Astrocyte (in vitro differentiated cells and primary cell): ENCODE results near the gene GRK2. TPM values are rescaled to one million over a fixed set of nuclear protein-coding genes. Genes with fewer than 3 reads are reported as not detected.

ENCODE experiments used
- DNase-seq: peaks from one replicate; pipeline ENCODE4 v3.0.0-alpha.2; 2010; ENCODE audit warnings: low read depth
- FAIRE-seq: peaks from 2 replicates; lab custom pipeline; 2011; peaks lifted over from hg19 to GRCh38; lab: Jason Lieb, UNC
- H2AFZ ChIP-seq: 2 replicates; pipeline ENCODE4 v1.6.0; 2012; ENCODE audit warnings: low read depth, low read length, inconsistent platforms
- H3K27ac ChIP-seq: 2 replicates; pipeline ENCODE4 v1.5.1; 2011; ENCODE audit warnings: low read depth, low read length, inconsistent platforms
- H3K27me3 ChIP-seq: 2 replicates; pipeline ENCODE4 v1.6.0; 2011; ENCODE audit warnings: low read length, inconsistent platforms; ENCODE audit not compliant: insufficient read depth
- H3K36me3 ChIP-seq: 2 replicates; pipeline ENCODE4 v1.5.1; 2011; ENCODE audit warnings: low read length, inconsistent platforms; ENCODE audit not compliant: insufficient read depth
- H3K4me1 ChIP-seq: 2 replicates; pipeline ENCODE4 v1.5.1; 2011; ENCODE audit warnings: low read length, inconsistent platforms; ENCODE audit not compliant: insufficient read depth
- H3K4me2 ChIP-seq: 2 replicates; pipeline ENCODE4 v1.6.0; 2012; ENCODE audit warnings: low read length, inconsistent platforms
- H3K4me3 ChIP-seq: 2 replicates; pipeline ENCODE4 v1.5.1; 2011; ENCODE audit warnings: low read depth, mild to moderate bottlenecking, low read length, inconsistent platforms; ENCODE audit not compliant: insufficient read depth
- H3K79me2 ChIP-seq: 2 replicates; pipeline ENCODE4 v1.6.0; 2012; ENCODE audit warnings: mild to moderate bottlenecking, low read length, inconsistent platforms; ENCODE audit not compliant: insufficient read depth
- H3K9ac ChIP-seq: 2 replicates; pipeline ENCODE4 v1.6.0; 2012; ENCODE audit warnings: mild to moderate bottlenecking, low read length, inconsistent platforms
- H3K9me3 ChIP-seq: 2 replicates; pipeline ENCODE4 v1.5.1; 2012; ENCODE audit warnings: low read depth, mild to moderate bottlenecking, low read length, inconsistent platforms; ENCODE audit not compliant: insufficient read depth
- H4K20me1 ChIP-seq: 2 replicates; pipeline ENCODE4 v1.6.0; 2012; ENCODE audit warnings: low read length, inconsistent platforms; ENCODE audit not compliant: insufficient read depth
- H3K27ac Mint-ChIP-seq: one replicate; pipeline ENCODE4 v1.8.0; 2021; ENCODE audit warnings: mild to moderate bottlenecking, mixed read lengths; ENCODE audit not compliant: unreplicated experiment
- H3K27me3 Mint-ChIP-seq: one replicate; pipeline ENCODE4 v1.8.0; 2021; ENCODE audit warnings: low read depth, mixed read lengths; ENCODE audit not compliant: unreplicated experiment
- H3K36me3 Mint-ChIP-seq: one replicate; pipeline ENCODE4 v1.8.0; 2021; ENCODE audit warnings: low read depth, mixed read lengths; ENCODE audit not compliant: unreplicated experiment
- H3K4me1 Mint-ChIP-seq: one replicate; pipeline ENCODE4 v1.8.0; 2021; ENCODE audit warnings: low read depth, mixed read lengths; ENCODE audit not compliant: unreplicated experiment
- H3K4me3 Mint-ChIP-seq: one replicate; pipeline ENCODE4 v1.8.0; 2021; ENCODE audit warnings: mild to moderate bottlenecking, moderate library complexity, mixed read lengths; ENCODE audit not compliant: unreplicated experiment
- H3K9me3 Mint-ChIP-seq: one replicate; pipeline ENCODE4 v1.8.0; 2021; ENCODE audit warnings: mild to moderate bottlenecking, mixed read lengths; ENCODE audit not compliant: unreplicated experiment
- CTCF ChIP-seq: IDR thresholded peaks from 2 replicates; pipeline ENCODE4 v1.5.1; 2011; ENCODE audit warnings: low read depth, mild to moderate bottlenecking, inconsistent platforms, low read length, moderate library complexity; ENCODE audit not compliant: insufficient read depth
- EZH2 ChIP-seq: IDR thresholded peaks from 2 replicates; pipeline ENCODE4 v1.6.1; 2012; ENCODE audit warnings: mild to moderate bottlenecking, low read length, inconsistent platforms; ENCODE audit not compliant: insufficient read depth
- total RNA-seq: library from RNA; stranded (reverse); gene quantifications from 2 replicates; pipeline ENCODE4 v1.2.1, GENCODE V29; 2021

GRK2 gene
- total RNA-seq, 1 donor from 2014 or later = 34.0 TPM

GRCh38 chr11:67273260-67273990, 7.2 kb downstream of the GRK2 start:
- Histone ChIP-seq H3K4me3 (no peak overlapping the region), H3K27me3 (no peaks in the 10 kb centered on the region), H4K20me1 (peaks cover 49% of the 10 kb centered on the region), H3K4me1 (peaks cover 25% of the 10 kb centered on the region), H3K36me3 (no peaks in the 10 kb centered on the region), H3K4me2 (no peak overlapping the region), H2AFZ (no peak overlapping the region), H3K9ac (no peak overlapping the region), H3K9me3 (no peaks in the 10 kb centered on the region), H3K79me2 (peaks cover 90% of the 10 kb centered on the region), H3K27ac (no peak overlapping the region)
- no peaks in the 10 kb centered on the region for H3K36me3 Mint-ChIP-seq
- H3K4me1 Mint-ChIP-seq = peaks cover 15% of the 10 kb centered on the region
- TF ChIP-seq EZH2 = no peak
- no peak for TF ChIP-seq CTCF
- H3K27ac Mint-ChIP-seq = no peak overlapping the region
- H3K9me3 Mint-ChIP-seq = no peaks in the 10 kb centered on the region
- DNase-seq (no peak), FAIRE-seq (no peak)
- no peak overlapping the region for H3K4me3 Mint-ChIP-seq
- H3K27me3 Mint-ChIP-seq = no peaks in the 10 kb centered on the region

GRCh38 chr11:67274768-67275605, 8.7 kb downstream of the GRK2 start:
- Mint-ChIP-seq H3K27ac (no peak overlapping the region), H3K27me3 (no peaks in the 10 kb centered on the region), H3K4me3 (no peak overlapping the region), H3K36me3 (no peaks in the 10 kb centered on the region), H3K9me3 (no peaks in the 10 kb centered on the region), H3K4me1 (peaks cover 9% of the 10 kb centered on the region)
- Histone ChIP-seq H3K79me2 (peaks cover 77% of the 10 kb centered on the region), H3K36me3 (no peaks in the 10 kb centered on the region), H3K4me2 (no peak overlapping the region), H3K4me3 (no peak overlapping the region), H4K20me1 (peaks cover 33% of the 10 kb centered on the region), H2AFZ (no peak overlapping the region), H3K4me1 (peaks cover 18% of the 10 kb centered on the region), H3K27ac (no peak overlapping the region), H3K27me3 (no peaks in the 10 kb centered on the region), H3K9me3 (no peaks in the 10 kb centered on the region), H3K9ac (no peak overlapping the region)
- FAIRE-seq (no peak), DNase-seq (no peak)
- no peak for TF ChIP-seq EZH2
- no peak for TF ChIP-seq CTCF
